H9 (cell line): ENCODE results near the gene VOPP1. TPM values are rescaled to one million over a fixed set of nuclear protein-coding genes. Genes with fewer than 3 reads are reported as not detected.

Experiments
- DNase-seq: peaks from one replicate; pipeline ENCODE4 v3.0.0-alpha.2; 2017
- H2AFZ ChIP-seq: one replicate; pipeline ENCODE4 v1.6.1; 2013; ENCODE audit warnings: mild to moderate bottlenecking, low read length, control low read depth, moderate library complexity
- H2AK5ac ChIP-seq: 2 replicates; pipeline ENCODE4 v1.6.1; 2013; ENCODE audit warnings: low read length, control low read depth, mixed read lengths; ENCODE audit not compliant: insufficient read length
- H2BK120ac ChIP-seq: one replicate; pipeline ENCODE4 v1.6.1; 2013; ENCODE audit warnings: low read depth, mild to moderate bottlenecking, low read length, control low read depth, inconsistent platforms; ENCODE audit not compliant: poor library complexity, severe bottlenecking
- H2BK12ac ChIP-seq: 2 replicates; pipeline ENCODE4 v1.6.1; 2013; ENCODE audit warnings: low read length, control low read depth, mixed read lengths, low read depth; ENCODE audit not compliant: insufficient read length
- H2BK15ac ChIP-seq: 2 replicates; pipeline ENCODE4 v1.6.1; 2013; ENCODE audit warnings: low read depth, low read length, control low read depth
- H2BK20ac ChIP-seq: one replicate; pipeline ENCODE4 v1.6.1; 2013; ENCODE audit warnings: low read depth, mild to moderate bottlenecking, low read length, control low read depth, inconsistent platforms; ENCODE audit not compliant: poor library complexity, severe bottlenecking
- H2BK5ac ChIP-seq: 2 replicates; pipeline ENCODE4 v1.6.1; 2013; ENCODE audit warnings: low read length, control low read depth, mixed read lengths; ENCODE audit not compliant: insufficient read length
- H3K14ac ChIP-seq: 2 replicates; pipeline ENCODE4 v1.6.1; 2013; ENCODE audit warnings: low read length, control low read depth; ENCODE audit not compliant: insufficient read depth
- H3K18ac ChIP-seq: 2 replicates; pipeline ENCODE4 v1.6.1; 2013; ENCODE audit warnings: low read depth, mild to moderate bottlenecking, mixed read lengths, low read length, control low read depth; ENCODE audit not compliant: insufficient read length
- H3K23ac ChIP-seq: 2 replicates; pipeline ENCODE4 v1.6.1; 2013; ENCODE audit warnings: low read length, control low read depth, mixed read lengths, low read depth; ENCODE audit not compliant: insufficient read length
- H3K23me2 ChIP-seq: 2 replicates; pipeline ENCODE4 v1.6.1; 2013; ENCODE audit warnings: low read depth, mild to moderate bottlenecking, mixed read lengths, low read length, control low read depth; ENCODE audit not compliant: insufficient read length, poor library complexity, severe bottlenecking
- H3K27ac ChIP-seq: 2 replicates; pipeline ENCODE4 v1.5.1; 2013; ENCODE audit warnings: low read length, control low read depth, mixed read lengths, low read depth; ENCODE audit not compliant: insufficient read length
- H3K27me3 ChIP-seq: 2 replicates; pipeline ENCODE4 v1.6.1; 2013; ENCODE audit warnings: low read length, control low read depth, inconsistent platforms; ENCODE audit not compliant: insufficient read depth
- H3K4ac ChIP-seq: 2 replicates; pipeline ENCODE4 v1.6.1; 2013; ENCODE audit warnings: low read depth, mild to moderate bottlenecking, control low read depth, inconsistent platforms, low read length, moderate library complexity
- H3K4me1 ChIP-seq: 2 replicates; pipeline ENCODE4 v1.6.1; 2013; ENCODE audit warnings: low read length, control low read depth, inconsistent platforms; ENCODE audit not compliant: insufficient read depth
- H3K4me2 ChIP-seq: 2 replicates; pipeline ENCODE4 v1.6.1; 2013; ENCODE audit warnings: low read length, control low read depth, mixed read lengths; ENCODE audit not compliant: insufficient read length, insufficient read depth
- H3K56ac ChIP-seq: 2 replicates; pipeline ENCODE4 v1.6.1; 2013; ENCODE audit warnings: low read depth, mild to moderate bottlenecking, mixed read lengths, low read length, control low read depth; ENCODE audit not compliant: insufficient read length
- H3K79me1 ChIP-seq: 2 replicates; pipeline ENCODE4 v1.6.1; 2013; ENCODE audit warnings: low read depth, mild to moderate bottlenecking, moderate library complexity, low read length, control low read depth, inconsistent platforms; ENCODE audit not compliant: insufficient read depth, poor library complexity, severe bottlenecking
- H3K79me2 ChIP-seq: 2 replicates; pipeline ENCODE4 v1.6.1; 2013; ENCODE audit warnings: low read length, control low read depth, inconsistent platforms; ENCODE audit not compliant: insufficient read depth
- H3K9ac ChIP-seq: 2 replicates; pipeline ENCODE4 v1.6.1; 2013; ENCODE audit warnings: low read length, control low read depth, mixed read lengths; ENCODE audit not compliant: insufficient read length; ENCODE audit errors: extremely low read depth
- H3K9me3 ChIP-seq: one replicate; pipeline ENCODE4 v1.6.1; 2013; ENCODE audit warnings: low read depth, low read length, inconsistent platforms; ENCODE audit not compliant: control insufficient read depth
- H3T11ph ChIP-seq: one replicate; pipeline ENCODE4 v1.6.1; 2013; ENCODE audit warnings: mild to moderate bottlenecking, low read length, control low read depth, inconsistent platforms
- H4K20me1 ChIP-seq: one replicate; pipeline ENCODE4 v1.6.1; 2013; ENCODE audit not compliant: control insufficient read depth, insufficient read length, insufficient read depth
- H4K5ac ChIP-seq: 2 replicates; pipeline ENCODE4 v1.6.1; 2013; ENCODE audit warnings: low read depth, mild to moderate bottlenecking, mixed read lengths, low read length, control low read depth; ENCODE audit not compliant: insufficient read length
- H4K8ac ChIP-seq: replicated peaks from 2 replicates; pipeline ENCODE4 v1.6.1; 2013; ENCODE audit warnings: low read length, control low read depth, mixed read lengths, low read depth; ENCODE audit not compliant: insufficient read length
- H4K91ac ChIP-seq: 2 replicates; pipeline ENCODE4 v1.6.1; 2013; ENCODE audit warnings: low read depth, mild to moderate bottlenecking, moderate library complexity, mixed read lengths, low read length, control low read depth; ENCODE audit not compliant: insufficient read length
- H3K27ac Mint-ChIP-seq, 3 experiments: 2 replicates in 2 of 3; 3 replicates in 1 of 3; pipeline ENCODE4 v1.8.0; 2020 to 2021; ENCODE audit warnings: mixed read lengths in 3 of 3, mild to moderate bottlenecking in 1 of 3, moderate library complexity in 1 of 3
- H3K27me3 Mint-ChIP-seq: 2 replicates; pipeline ENCODE4 v1.8.0; 2021; ENCODE audit warnings: low read depth, mild to moderate bottlenecking, moderate library complexity, mixed read lengths
- H3K36me3 Mint-ChIP-seq, 3 experiments: 2 replicates in 2 of 3; 3 replicates in 1 of 3; pipeline ENCODE4 v1.8.0; 2020 to 2021; ENCODE audit warnings: low read depth in 3 of 3, mixed read lengths in 3 of 3; ENCODE audit not compliant: insufficient read depth in 1 of 3
- H3K4me1 Mint-ChIP-seq, 2 experiments: 2 replicates each; pipeline ENCODE4 v1.8.0; 2020; ENCODE audit warnings: mixed read lengths in 2 of 2
- H3K4me3 Mint-ChIP-seq, 2 experiments: 2 replicates in 1 of 2; 3 replicates in 1 of 2; pipeline ENCODE4 v1.8.0; 2020 to 2021; ENCODE audit warnings: mild to moderate bottlenecking in 2 of 2, mixed read lengths in 2 of 2, moderate library complexity in 1 of 2
- H3K9me3 Mint-ChIP-seq, 2 experiments: 2 replicates in 1 of 2; 3 replicates in 1 of 2; pipeline ENCODE4 v1.8.0; 2020; ENCODE audit warnings: mild to moderate bottlenecking in 2 of 2, mixed read lengths in 2 of 2, moderate library complexity in 1 of 2
- WGBS: extraction: QIAGEN DNeasy Blood & Tissue Kit; methylation state at CpG from one replicate; pipeline ENCODE4 v1.1.7; 2013; ENCODE audit warnings: missing lambda C conversion rate, low lambda C conversion rate, mixed read lengths; ENCODE audit not compliant: insufficient read length; ENCODE audit errors: extremely low coverage; 5-methylcytosine and 5-hydroxymethylcytosine counted together
- total RNA-seq: library from RNA; stranded (reverse); gene quantifications from 2 replicates; pipeline ENCODE4 v1.2.1, GENCODE V29; 2021
- TF ChIP-seq, protein P1 (sequence below): fragments of 200-600 bp; sonication (generic); conservative IDR thresholded peaks from 3 replicates; pipeline ENCODE4 v1.8.0; 2021; ENCODE audit warnings: antibody characterized with exemption, mild to moderate bottlenecking

VOPP1 gene
- total RNA-seq, 1 experiment from 2014 or later: 55.7 TPM

GRCh38 chr7:55539380-55539779, 32.9 kb downstream of the VOPP1 start:
- H3K9me3 Mint-ChIP-seq: no peaks in the 10 kb centered on the region
- H2BK20ac ChIP-seq: no peak overlapping the region
- peaks cover 9% of the 10 kb centered on the region; the same call in 1 of the 2 replicates for H3K4me1 ChIP-seq
- H2AFZ ChIP-seq: no peak overlapping the region
- peak; percentile 58 for DNase-seq
- H3K18ac ChIP-seq: peak overlapping the region; percentile 42
- no peak overlapping the region for H3T11ph ChIP-seq
- no peak overlapping the region for H3K56ac ChIP-seq
- no peak overlapping the region for H3K27ac ChIP-seq
- no peaks in the 10 kb centered on the region for H3K23me2 ChIP-seq
- no peaks in the 10 kb centered on the region for H3K27me3 Mint-ChIP-seq
- peaks cover 3% of the 10 kb centered on the region for H4K20me1 ChIP-seq
- H3K23ac ChIP-seq: no peak overlapping the region
- H3K27me3 ChIP-seq: no peaks in the 10 kb centered on the region
- H3K14ac ChIP-seq: peak overlapping the region; percentile 12; the same call in 1 of the 2 replicates
- H4K5ac ChIP-seq: no peak overlapping the region
- H3K4me3 Mint-ChIP-seq: peak overlapping the region in 1 of 2 experiments; percentile 54; a peak in 2 of 5 replicates
- peaks cover 8 to 11% (median 9%) of the 10 kb centered on the region in 3 experiments; a peak in 6 of 7 replicates for H3K36me3 Mint-ChIP-seq
- no peak overlapping the region for H3K4ac ChIP-seq
- TF ChIP-seq, protein P1, sequence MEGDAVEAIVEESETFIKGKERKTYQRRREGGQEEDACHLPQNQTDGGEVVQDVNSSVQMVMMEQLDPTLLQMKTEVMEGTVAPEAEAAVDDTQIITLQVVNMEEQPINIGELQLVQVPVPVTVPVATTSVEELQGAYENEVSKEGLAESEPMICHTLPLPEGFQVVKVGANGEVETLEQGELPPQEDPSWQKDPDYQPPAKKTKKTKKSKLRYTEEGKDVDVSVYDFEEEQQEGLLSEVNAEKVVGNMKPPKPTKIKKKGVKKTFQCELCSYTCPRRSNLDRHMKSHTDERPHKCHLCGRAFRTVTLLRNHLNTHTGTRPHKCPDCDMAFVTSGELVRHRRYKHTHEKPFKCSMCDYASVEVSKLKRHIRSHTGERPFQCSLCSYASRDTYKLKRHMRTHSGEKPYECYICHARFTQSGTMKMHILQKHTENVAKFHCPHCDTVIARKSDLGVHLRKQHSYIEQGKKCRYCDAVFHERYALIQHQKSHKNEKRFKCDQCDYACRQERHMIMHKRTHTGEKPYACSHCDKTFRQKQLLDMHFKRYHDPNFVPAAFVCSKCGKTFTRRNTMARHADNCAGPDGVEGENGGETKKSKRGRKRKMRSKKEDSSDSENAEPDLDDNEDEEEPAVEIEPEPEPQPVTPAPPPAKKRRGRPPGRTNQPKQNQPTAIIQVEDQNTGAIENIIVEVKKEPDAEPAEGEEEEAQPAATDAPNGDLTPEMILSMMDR: no peak
- H3K4me2 ChIP-seq: peak overlapping the region; percentile 14
- WGBS: no CpG with 5 or more reads among the region's 3 CpGs
- H2BK15ac ChIP-seq: no peak overlapping the region
- no peak overlapping the region for H2BK5ac ChIP-seq
- no peak overlapping the region for H4K8ac ChIP-seq
- peaks cover 17% of the 10 kb centered on the region; the same call in 1 of the 2 replicates for H3K79me2 ChIP-seq
- no peak overlapping the region for H4K91ac ChIP-seq
- no peak overlapping the region for H2BK12ac ChIP-seq
- peak overlapping the region; percentile 49 to 84 (median 49); a peak in 6 of 7 replicates for H3K27ac Mint-ChIP-seq
- peaks cover 52 to 59% of the 10 kb centered on the region in 2 experiments for H3K4me1 Mint-ChIP-seq
- H2AK5ac ChIP-seq: no peak overlapping the region
- H3K9me3 ChIP-seq: no peaks in the 10 kb centered on the region
- peaks cover 6% of the 10 kb centered on the region for H3K79me1 ChIP-seq
- no peak overlapping the region for H3K9ac ChIP-seq
- H2BK120ac ChIP-seq: no peak overlapping the region
